ENCODE data around the gene TLNRD1. TPM values are rescaled to one million over a fixed set of nuclear protein-coding genes. Genes with fewer than 3 reads are reported as not detected.

Gene TLNRD1
- total RNA-seq, 1 experiment from 2014 or later = 14.9 TPM

- no TSS peak for BruUV-seq (replicated peaks)
- H2AFZ ChIP-seq = no peak overlapping the region
- no peak overlapping the region for H3K4me3 ChIP-seq
- H3K27ac ChIP-seq = no peak overlapping the region
- ChIA-PET CTCF (no interaction called here), POLR2A (ENCODE audit: unreplicated experiment) (no interaction called here)
- H3K9me3 ChIP-seq (ENCODE audit: insufficient read depth, low read depth) = peaks cover 22% of the 10 kb centered on the region; the same call in 1 of the 2 replicates
- no peaks in the 10 kb centered on the region for H3K27me3 ChIP-seq (ENCODE audit: insufficient read depth, low read depth)
- H3K36me3 ChIP-seq (ENCODE audit: low read depth) = no peaks in the 10 kb centered on the region; the same call in 1 of the 2 replicates
- intact Hi-C loops (cut with micrococcal nuclease; ENCODE audit: unreplicated experiment) = no loop called here
- H3F3A ChIP-seq (ENCODE audit: insufficient read depth, low read depth) = peaks cover 6% of the 10 kb centered on the region; the same call in 1 of the 2 replicates
- H3K79me2 ChIP-seq (ENCODE audit: low read depth) = no peaks in the 10 kb centered on the region
- TF ChIP-seq CTCF (conservative IDR thresholded peaks at IDR 0.05) (no peak), EZH2 (IDR thresholded peaks at IDR 0.05; ENCODE audit: low read depth) (no peak)
- H3K4me2 ChIP-seq = no peak overlapping the region
- no peaks in the 10 kb centered on the region for H4K20me1 ChIP-seq (ENCODE audit: insufficient read depth)
- H3K4me1 ChIP-seq (replicated peaks; ENCODE audit: insufficient read depth) = peaks cover 11% of the 10 kb centered on the region; the same call in 1 of the 2 replicates
- DNase-seq = no peak
- no peaks in the 10 kb centered on the region for H3K9me2 ChIP-seq (ENCODE audit: insufficient read depth)
Observed at GRCh38 chr15:81032355-81032754, 31.6 kb downstream of the TLNRD1 start.

GRCh38 chr15:81032818-81033217 is 32.1 kb downstream of the TLNRD1 start:
- POLR2A ChIA-PET (ENCODE audit: unreplicated experiment) = interaction anchor here (0.6 kb wide), 1 partner anchor 37 kb away, joined by 3 read pairs; no protein-coding TSS in a partner anchor
- H3K4me1 ChIP-seq (replicated peaks; ENCODE audit: insufficient read depth) = peaks cover 11% of the 10 kb centered on the region; the same call in 1 of the 2 replicates
- no peak for TF ChIP-seq EZH2 (IDR thresholded peaks at IDR 0.05; ENCODE audit: low read depth)
- no peak for TF ChIP-seq CTCF (conservative IDR thresholded peaks at IDR 0.05)

GRCh38 chr15:81033508-81033907 is 32.8 kb downstream of the TLNRD1 start:
- ChIA-PET CTCF (interaction anchor here (0.8 kb wide), 1 partner anchor 26 kb away, joined by 3 read pairs; no protein-coding TSS in a partner anchor), POLR2A (ENCODE audit: unreplicated experiment) (no interaction called here)
- Histone ChIP-seq H3K79me2 (ENCODE audit: low read depth) (no peaks in the 10 kb centered on the region), H3K36me3 (ENCODE audit: low read depth) (no peaks in the 10 kb centered on the region; the same call in 1 of the 2 replicates), H3K27ac (no peak overlapping the region), H2AFZ (no peak overlapping the region), H3F3A (ENCODE audit: insufficient read depth, low read depth) (peaks cover 6% of the 10 kb centered on the region; the same call in 1 of the 2 replicates), H3K9me2 (ENCODE audit: insufficient read depth) (no peaks in the 10 kb centered on the region), H3K27me3 (ENCODE audit: insufficient read depth, low read depth) (no peaks in the 10 kb centered on the region), H3K4me1 (replicated peaks; ENCODE audit: insufficient read depth) (peaks cover 11% of the 10 kb centered on the region; the same call in 1 of the 2 replicates), H3K4me2 (no peak overlapping the region), H4K20me1 (ENCODE audit: insufficient read depth) (no peaks in the 10 kb centered on the region), H3K9me3 (ENCODE audit: insufficient read depth, low read depth) (peaks cover 22% of the 10 kb centered on the region; the same call in 1 of the 2 replicates), H3K4me3 (no peak overlapping the region)
- no peak for DNase-seq
- intact Hi-C loops (cut with micrococcal nuclease; ENCODE audit: unreplicated experiment) = no loop called here
- TF ChIP-seq EZH2 (IDR thresholded peaks at IDR 0.05; ENCODE audit: low read depth) (no peak), CTCF (conservative IDR thresholded peaks at IDR 0.05) (no peak)
- BruUV-seq (replicated peaks) = no TSS peak

More at GRCh38 chr15:81032818-81033217, 32.1 kb downstream of the TLNRD1 start:
- no peaks in the 10 kb centered on the region for H4K20me1 ChIP-seq (ENCODE audit: insufficient read depth)
- no peak for DNase-seq
- no TSS peak for BruUV-seq (replicated peaks)
- no peaks in the 10 kb centered on the region for H3K27me3 ChIP-seq (ENCODE audit: insufficient read depth, low read depth)
- H3F3A ChIP-seq (ENCODE audit: insufficient read depth, low read depth) = peaks cover 6% of the 10 kb centered on the region; the same call in 1 of the 2 replicates
- CTCF ChIA-PET = no interaction called here
- no peaks in the 10 kb centered on the region for H3K79me2 ChIP-seq (ENCODE audit: low read depth)
- intact Hi-C loops (cut with micrococcal nuclease; ENCODE audit: unreplicated experiment) = no loop called here
- H2AFZ ChIP-seq = no peak overlapping the region
- no peak overlapping the region for H3K27ac ChIP-seq
- no peaks in the 10 kb centered on the region; the same call in 1 of the 2 replicates for H3K36me3 ChIP-seq (ENCODE audit: low read depth)
- H3K4me2 ChIP-seq = no peak overlapping the region
- H3K9me2 ChIP-seq (ENCODE audit: insufficient read depth) = no peaks in the 10 kb centered on the region
- H3K4me3 ChIP-seq = no peak overlapping the region
- H3K9me3 ChIP-seq (ENCODE audit: insufficient read depth, low read depth) = peaks cover 22% of the 10 kb centered on the region; the same call in 1 of the 2 replicates

Data from PC-9 (cell line).